DMS79 treated with DMSO at 0.1 percent for 48 hours (cell line): ENCODE measurements around the gene KLHL29.

Experiments
- DNase-seq: peaks from one replicate; lab custom pipeline; 2025; lab: John Stamatoyannopoulos, UW

The KLHL29 gene

GRCh38 chr2:23476786-23477185 lies 91.8 kb downstream of the KLHL29 start:
- DNase-seq, result no peak

- DNase-seq, result no peak
These were observed 92.4 kb downstream of the KLHL29 start for GRCh38 chr2:23477392-23477791.

- DNase-seq, result no peak
These were observed 93.3 kb downstream of the KLHL29 start for GRCh38 chr2:23478087-23478932.

- DNase-seq, result no peak
These were observed 94.1 kb downstream of the KLHL29 start for GRCh38 chr2:23478933-23479683.

- no peak for DNase-seq
These were observed 96.2 kb downstream of the KLHL29 start for GRCh38 chr2:23480957-23481797.

- no peak for DNase-seq
These were observed 97.2 kb downstream of the KLHL29 start for GRCh38 chr2:23482188-23482587.

GRCh38 chr2:23482607-23483006 lies 97.6 kb downstream of the KLHL29 start:
- DNase-seq, result no peak

GRCh38 chr2:23483791-23484190 lies 98.8 kb downstream of the KLHL29 start:
- DNase-seq, result no peak

- DNase-seq, result no peak
These were observed 99.3 kb downstream of the KLHL29 start for GRCh38 chr2:23484275-23484674.

- no peak for DNase-seq
These were observed 99.8 kb downstream of the KLHL29 start for GRCh38 chr2:23484767-23485166.

- no peak for DNase-seq
These were observed 100.3 kb downstream of the KLHL29 start for GRCh38 chr2:23485261-23485660.

GRCh38 chr2:23485841-23486683 lies 101.1 kb downstream of the KLHL29 start:
- no peak for DNase-seq

GRCh38 chr2:23486684-23487075 lies 101.7 kb downstream of the KLHL29 start:
- DNase-seq, result no peak

GRCh38 chr2:23487735-23488492 lies 102.9 kb downstream of the KLHL29 start:
- DNase-seq, result no peak

GRCh38 chr2:23488584-23488983 lies 103.6 kb downstream of the KLHL29 start:
- DNase-seq, result no peak

GRCh38 chr2:23489471-23490322 lies 104.7 kb downstream of the KLHL29 start:
- DNase-seq, result no peak

- no peak for DNase-seq
These were observed 106.8 kb downstream of the KLHL29 start for GRCh38 chr2:23491591-23492336.

GRCh38 chr2:23492337-23492675 lies 107.3 kb downstream of the KLHL29 start:
- no peak for DNase-seq

GRCh38 chr2:23492921-23493320 lies 107.9 kb downstream of the KLHL29 start:
- DNase-seq, result peak; percentile 56
